OCI-LY1 (cell line): ENCODE measurements around the gene GPLD1.

Experiments
- CTCF ChIP-seq: fragments of 200-600 bp; sonication (generic), shearing (Covaris generic); IDR thresholded peaks from 2 replicates; pipeline ENCODE4 v1.5.1; 2017; ENCODE audit warnings: mild to moderate bottlenecking, antibody characterized with exemption, low read length, moderate library complexity, mixed read lengths
- EZH2 ChIP-seq: fragments of 200-600 bp; sonication (generic), shearing (Covaris generic); IDR thresholded peaks from 2 replicates; pipeline ENCODE4 v1.8.0; 2017; ENCODE audit warnings: borderline replicate concordance, mixed run types, mild to moderate bottlenecking, antibody characterized with exemption, low read length, moderate library complexity, mixed read lengths

- TF ChIP-seq CTCF (no peak), EZH2 (no peak)
These were observed 28.4 kb downstream of the GPLD1 start for GRCh38 chr6:24460966-24461365.
